Loucy (cell line): Measurements from ENCODE around the gene CADM2.

Experiments
- H2AFZ ChIP-seq: fragments of 200-600 bp; sonication (generic); 2 replicates; pipeline ENCODE4 v1.6.0; 2016; ENCODE audit warnings: antibody characterized with exemption, mild to moderate bottlenecking, low read length, moderate library complexity
- H3F3A ChIP-seq: fragments of 200-600 bp; 2 replicates; pipeline ENCODE4 v1.6.0; 2016; ENCODE audit warnings: antibody characterized with exemption, low read depth, mild to moderate bottlenecking
- H3K27me3 ChIP-seq: fragments of 200-600 bp; sonication (generic); 2 replicates; pipeline ENCODE4 v1.6.1; 2014; ENCODE audit warnings: low read length, mild to moderate bottlenecking; ENCODE audit not compliant: insufficient read depth, poor library complexity, severe bottlenecking
- H3K36me3 ChIP-seq: fragments of 200-600 bp; sonication (generic); 2 replicates; pipeline ENCODE4 v1.6.1; 2016; ENCODE audit warnings: low read length; ENCODE audit not compliant: insufficient read depth
- H3K4me1 ChIP-seq: fragments of 200-600 bp; sonication (generic); 2 replicates; pipeline ENCODE4 v1.5.1; 2014; ENCODE audit warnings: low read length, mild to moderate bottlenecking; ENCODE audit not compliant: insufficient read depth, poor library complexity, severe bottlenecking
- H3K4me2 ChIP-seq: fragments of 200-600 bp; sonication (generic); 2 replicates; pipeline ENCODE4 v1.6.0; 2014; ENCODE audit warnings: antibody characterized with exemption, low read length, low read depth, mild to moderate bottlenecking; ENCODE audit not compliant: poor library complexity, severe bottlenecking
- H3K4me3 ChIP-seq: fragments of 200-600 bp; sonication (generic); 2 replicates; pipeline ENCODE4 v1.5.1; 2014; ENCODE audit warnings: low read length, mild to moderate bottlenecking, mixed read lengths; ENCODE audit not compliant: poor library complexity, severe bottlenecking
- H3K79me2 ChIP-seq: fragments of 200-600 bp; sonication (generic); 2 replicates; pipeline ENCODE4 v1.6.1; 2014; ENCODE audit warnings: low read length; ENCODE audit not compliant: insufficient read depth
- H3K9ac ChIP-seq: fragments of 200-600 bp; sonication (generic); 2 replicates; pipeline ENCODE4 v1.6.0; 2014; ENCODE audit warnings: mild to moderate bottlenecking, low read depth, low read length, moderate library complexity; ENCODE audit not compliant: poor library complexity, severe bottlenecking
- H3K9me2 ChIP-seq: fragments of 200-600 bp; sonication (generic); replicated peaks from 2 replicates; pipeline ENCODE4 v1.6.1; 2016; ENCODE audit warnings: low read depth, low read length, mixed read lengths
- H3K9me3 ChIP-seq: fragments of 200-600 bp; sonication (generic); 2 replicates; pipeline ENCODE4 v1.6.1; 2014; ENCODE audit warnings: mild to moderate bottlenecking, antibody characterized with exemption, low read length, low read depth; ENCODE audit not compliant: insufficient read depth
- H4K20me1 ChIP-seq: fragments of 200-600 bp; sonication (generic); 2 replicates; pipeline ENCODE4 v1.6.0; 2014; ENCODE audit warnings: antibody characterized with exemption, low read length, mild to moderate bottlenecking; ENCODE audit not compliant: insufficient read depth, poor library complexity, severe bottlenecking
- EZH2phosphoT487 ChIP-seq: fragments of 200-600 bp; IDR thresholded peaks from 2 replicates; pipeline ENCODE4 v1.6.1; 2018; ENCODE audit warnings: antibody characterized with exemption, mild to moderate bottlenecking, moderate library complexity, borderline replicate concordance
- TF ChIP-seq, protein P1 (sequence below): fragments of 200-600 bp; sonication (generic); conservative IDR thresholded peaks from 2 replicates; pipeline ENCODE4 v1.5.1; 2014; ENCODE audit warnings: mild to moderate bottlenecking, antibody characterized with exemption, low read length

The CADM2 gene

DNA sequence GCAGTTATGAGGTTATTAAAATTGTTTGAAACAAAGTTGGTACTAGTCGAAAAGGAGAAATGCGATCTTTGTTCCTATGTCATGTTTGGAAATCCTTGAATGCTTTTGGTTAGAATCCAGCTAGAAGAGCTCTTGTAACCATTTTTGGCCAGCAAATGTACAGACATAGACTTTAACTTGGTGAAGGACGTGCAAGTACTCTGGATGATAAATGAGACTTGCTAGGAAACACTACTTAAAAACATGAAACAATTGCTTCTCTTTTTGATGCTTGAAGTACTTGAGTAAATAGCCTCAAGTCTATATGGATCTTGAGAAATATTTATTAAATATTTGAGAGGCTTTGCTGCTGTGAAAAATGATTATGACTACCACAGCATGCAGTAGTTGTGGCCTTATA lies 95.8 kb downstream of the CADM2 start:
- Histone ChIP-seq H3K9ac (no peak overlapping the region), H3K4me3 (no peak overlapping the region), H3K9me2 (no peaks in the 10 kb centered on the region), H3K4me1 (no peaks in the 10 kb centered on the region), H3K27me3 (no peaks in the 10 kb centered on the region), H3F3A (no peaks in the 10 kb centered on the region), H2AFZ (no peak overlapping the region), H3K36me3 (no peaks in the 10 kb centered on the region), H4K20me1 (no peaks in the 10 kb centered on the region), H3K79me2 (no peaks in the 10 kb centered on the region), H3K4me2 (no peak overlapping the region), H3K9me3 (no peaks in the 10 kb centered on the region)
- TF ChIP-seq, protein P1, sequence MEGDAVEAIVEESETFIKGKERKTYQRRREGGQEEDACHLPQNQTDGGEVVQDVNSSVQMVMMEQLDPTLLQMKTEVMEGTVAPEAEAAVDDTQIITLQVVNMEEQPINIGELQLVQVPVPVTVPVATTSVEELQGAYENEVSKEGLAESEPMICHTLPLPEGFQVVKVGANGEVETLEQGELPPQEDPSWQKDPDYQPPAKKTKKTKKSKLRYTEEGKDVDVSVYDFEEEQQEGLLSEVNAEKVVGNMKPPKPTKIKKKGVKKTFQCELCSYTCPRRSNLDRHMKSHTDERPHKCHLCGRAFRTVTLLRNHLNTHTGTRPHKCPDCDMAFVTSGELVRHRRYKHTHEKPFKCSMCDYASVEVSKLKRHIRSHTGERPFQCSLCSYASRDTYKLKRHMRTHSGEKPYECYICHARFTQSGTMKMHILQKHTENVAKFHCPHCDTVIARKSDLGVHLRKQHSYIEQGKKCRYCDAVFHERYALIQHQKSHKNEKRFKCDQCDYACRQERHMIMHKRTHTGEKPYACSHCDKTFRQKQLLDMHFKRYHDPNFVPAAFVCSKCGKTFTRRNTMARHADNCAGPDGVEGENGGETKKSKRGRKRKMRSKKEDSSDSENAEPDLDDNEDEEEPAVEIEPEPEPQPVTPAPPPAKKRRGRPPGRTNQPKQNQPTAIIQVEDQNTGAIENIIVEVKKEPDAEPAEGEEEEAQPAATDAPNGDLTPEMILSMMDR = no peak
- TF ChIP-seq EZH2phosphoT487 = no peak

DNA sequence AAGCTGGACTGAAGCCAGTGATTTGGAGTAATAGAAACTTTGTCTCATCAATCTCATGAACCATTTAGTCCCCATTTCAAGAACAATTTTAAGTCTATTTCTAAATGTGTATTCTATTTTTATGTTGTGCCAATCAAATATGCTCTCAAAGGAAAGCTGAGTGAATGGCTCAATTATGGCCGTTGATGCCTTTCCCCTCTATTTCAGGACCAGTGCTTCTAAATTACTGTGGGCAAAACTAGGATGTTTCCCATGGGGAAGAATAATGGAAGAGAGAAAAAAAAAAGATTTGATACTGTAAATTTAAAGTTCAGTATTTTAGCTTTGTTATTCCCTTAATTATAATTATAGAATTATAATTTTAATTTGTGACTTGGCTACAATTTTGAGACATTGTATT lies 110.1 kb downstream of the CADM2 start:
- no peaks in the 10 kb centered on the region for H4K20me1 ChIP-seq
- no peaks in the 10 kb centered on the region for H3F3A ChIP-seq
- H3K9me3 ChIP-seq = no peaks in the 10 kb centered on the region
- no peak overlapping the region for H2AFZ ChIP-seq
- H3K79me2 ChIP-seq = no peaks in the 10 kb centered on the region
- H3K27me3 ChIP-seq = no peaks in the 10 kb centered on the region
- no peak overlapping the region for H3K9ac ChIP-seq
- H3K4me1 ChIP-seq = no peaks in the 10 kb centered on the region
- H3K4me3 ChIP-seq = no peak overlapping the region
- no peaks in the 10 kb centered on the region for H3K36me3 ChIP-seq
- H3K4me2 ChIP-seq = no peak overlapping the region
- H3K9me2 ChIP-seq = no peaks in the 10 kb centered on the region
- TF ChIP-seq EZH2phosphoT487 = no peak
- TF ChIP-seq, protein P1 = no peak

DNA sequence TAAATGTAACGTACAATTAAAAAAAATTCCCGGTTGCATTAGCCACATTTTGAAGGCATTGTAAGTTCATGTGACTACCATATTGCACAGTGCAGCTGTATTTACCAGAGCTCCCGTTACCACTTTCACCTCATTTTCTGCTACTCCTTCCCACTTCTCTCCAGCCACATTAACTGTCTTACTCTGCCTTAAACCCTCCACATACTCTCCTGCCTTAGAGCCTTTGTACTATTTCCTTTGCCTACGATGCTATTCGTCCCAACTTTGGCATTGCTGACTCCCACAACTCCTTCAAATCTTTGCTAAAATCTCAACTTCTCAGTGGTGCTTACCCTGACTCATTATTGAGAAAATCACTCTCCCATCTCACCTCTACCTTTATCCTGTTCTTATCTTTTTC lies 115.2 kb downstream of the CADM2 start:
- H3K9me3 ChIP-seq = no peaks in the 10 kb centered on the region
- no peaks in the 10 kb centered on the region for H4K20me1 ChIP-seq
- H3K36me3 ChIP-seq = no peaks in the 10 kb centered on the region
- no peak overlapping the region for H3K9ac ChIP-seq
- no peak overlapping the region for H3K4me3 ChIP-seq
- H2AFZ ChIP-seq = no peak overlapping the region
- no peak overlapping the region for H3K4me2 ChIP-seq
- no peaks in the 10 kb centered on the region for H3K4me1 ChIP-seq
- no peaks in the 10 kb centered on the region for H3K27me3 ChIP-seq
- no peaks in the 10 kb centered on the region for H3K9me2 ChIP-seq
- no peak for TF ChIP-seq EZH2phosphoT487
- TF ChIP-seq, protein P1 = no peak
- H3K79me2 ChIP-seq = no peaks in the 10 kb centered on the region
- H3F3A ChIP-seq = no peaks in the 10 kb centered on the region
